MM.1S (cell line): Measurements from ENCODE around the gene OR8G5.

Experiments
- CTCF ChIP-seq: fragments of 300-600 bp; sonication (generic); IDR thresholded peaks from 2 replicates; pipeline ENCODE4 v1.5.1; 2016; ENCODE audit warnings: antibody characterized with exemption, low read length, mixed read lengths
- EZH2 ChIP-seq: fragments of 300-600 bp; sonication (generic); optimal IDR thresholded peaks from 2 replicates; pipeline ENCODE3; 2017; ENCODE audit warnings: low read depth, mild to moderate bottlenecking, antibody characterized with exemption, low read length, mixed read lengths

- TF ChIP-seq EZH2 (no peak), CTCF (no peak)
These were observed 37.0 kb upstream of the OR8G5 start for GRCh38 chr11:124219126-124219525.
